H9 (cell line): Measurements from ENCODE around the gene DIP2C. TPM values are rescaled to one million over a fixed set of nuclear protein-coding genes. Genes with fewer than 3 reads are reported as not detected.

Experiments
- DNase-seq: peaks from one replicate; pipeline ENCODE4 v3.0.0-alpha.2; 2017
- H2AFZ ChIP-seq: one replicate; pipeline ENCODE4 v1.6.1; 2013; ENCODE audit warnings: mild to moderate bottlenecking, low read length, control low read depth, moderate library complexity
- H2AK5ac ChIP-seq: 2 replicates; pipeline ENCODE4 v1.6.1; 2013; ENCODE audit warnings: low read length, control low read depth, mixed read lengths; ENCODE audit not compliant: insufficient read length
- H2BK120ac ChIP-seq: one replicate; pipeline ENCODE4 v1.6.1; 2013; ENCODE audit warnings: low read depth, mild to moderate bottlenecking, low read length, control low read depth, inconsistent platforms; ENCODE audit not compliant: poor library complexity, severe bottlenecking
- H2BK12ac ChIP-seq: 2 replicates; pipeline ENCODE4 v1.6.1; 2013; ENCODE audit warnings: low read length, control low read depth, mixed read lengths, low read depth; ENCODE audit not compliant: insufficient read length
- H2BK15ac ChIP-seq: 2 replicates; pipeline ENCODE4 v1.6.1; 2013; ENCODE audit warnings: low read depth, low read length, control low read depth
- H2BK20ac ChIP-seq: one replicate; pipeline ENCODE4 v1.6.1; 2013; ENCODE audit warnings: low read depth, mild to moderate bottlenecking, low read length, control low read depth, inconsistent platforms; ENCODE audit not compliant: poor library complexity, severe bottlenecking
- H2BK5ac ChIP-seq: 2 replicates; pipeline ENCODE4 v1.6.1; 2013; ENCODE audit warnings: low read length, control low read depth, mixed read lengths; ENCODE audit not compliant: insufficient read length
- H3K14ac ChIP-seq: 2 replicates; pipeline ENCODE4 v1.6.1; 2013; ENCODE audit warnings: low read length, control low read depth; ENCODE audit not compliant: insufficient read depth
- H3K18ac ChIP-seq: 2 replicates; pipeline ENCODE4 v1.6.1; 2013; ENCODE audit warnings: low read depth, mild to moderate bottlenecking, mixed read lengths, low read length, control low read depth; ENCODE audit not compliant: insufficient read length
- H3K23ac ChIP-seq: 2 replicates; pipeline ENCODE4 v1.6.1; 2013; ENCODE audit warnings: low read length, control low read depth, mixed read lengths, low read depth; ENCODE audit not compliant: insufficient read length
- H3K23me2 ChIP-seq: 2 replicates; pipeline ENCODE4 v1.6.1; 2013; ENCODE audit warnings: low read depth, mild to moderate bottlenecking, mixed read lengths, low read length, control low read depth; ENCODE audit not compliant: insufficient read length, poor library complexity, severe bottlenecking
- H3K27ac ChIP-seq: 2 replicates; pipeline ENCODE4 v1.5.1; 2013; ENCODE audit warnings: low read length, control low read depth, mixed read lengths, low read depth; ENCODE audit not compliant: insufficient read length
- H3K27me3 ChIP-seq: 2 replicates; pipeline ENCODE4 v1.6.1; 2013; ENCODE audit warnings: low read length, control low read depth, inconsistent platforms; ENCODE audit not compliant: insufficient read depth
- H3K4ac ChIP-seq: 2 replicates; pipeline ENCODE4 v1.6.1; 2013; ENCODE audit warnings: low read depth, mild to moderate bottlenecking, control low read depth, inconsistent platforms, low read length, moderate library complexity
- H3K4me1 ChIP-seq: 2 replicates; pipeline ENCODE4 v1.6.1; 2013; ENCODE audit warnings: low read length, control low read depth, inconsistent platforms; ENCODE audit not compliant: insufficient read depth
- H3K4me2 ChIP-seq: 2 replicates; pipeline ENCODE4 v1.6.1; 2013; ENCODE audit warnings: low read length, control low read depth, mixed read lengths; ENCODE audit not compliant: insufficient read length, insufficient read depth
- H3K56ac ChIP-seq: 2 replicates; pipeline ENCODE4 v1.6.1; 2013; ENCODE audit warnings: low read depth, mild to moderate bottlenecking, mixed read lengths, low read length, control low read depth; ENCODE audit not compliant: insufficient read length
- H3K79me1 ChIP-seq: 2 replicates; pipeline ENCODE4 v1.6.1; 2013; ENCODE audit warnings: low read depth, mild to moderate bottlenecking, moderate library complexity, low read length, control low read depth, inconsistent platforms; ENCODE audit not compliant: insufficient read depth, poor library complexity, severe bottlenecking
- H3K79me2 ChIP-seq: 2 replicates; pipeline ENCODE4 v1.6.1; 2013; ENCODE audit warnings: low read length, control low read depth, inconsistent platforms; ENCODE audit not compliant: insufficient read depth
- H3K9ac ChIP-seq: 2 replicates; pipeline ENCODE4 v1.6.1; 2013; ENCODE audit warnings: low read length, control low read depth, mixed read lengths; ENCODE audit not compliant: insufficient read length; ENCODE audit errors: extremely low read depth
- H3K9me3 ChIP-seq: one replicate; pipeline ENCODE4 v1.6.1; 2013; ENCODE audit warnings: low read depth, low read length, inconsistent platforms; ENCODE audit not compliant: control insufficient read depth
- H3T11ph ChIP-seq: one replicate; pipeline ENCODE4 v1.6.1; 2013; ENCODE audit warnings: mild to moderate bottlenecking, low read length, control low read depth, inconsistent platforms
- H4K20me1 ChIP-seq: one replicate; pipeline ENCODE4 v1.6.1; 2013; ENCODE audit not compliant: control insufficient read depth, insufficient read length, insufficient read depth
- H4K5ac ChIP-seq: 2 replicates; pipeline ENCODE4 v1.6.1; 2013; ENCODE audit warnings: low read depth, mild to moderate bottlenecking, mixed read lengths, low read length, control low read depth; ENCODE audit not compliant: insufficient read length
- H4K8ac ChIP-seq: replicated peaks from 2 replicates; pipeline ENCODE4 v1.6.1; 2013; ENCODE audit warnings: low read length, control low read depth, mixed read lengths, low read depth; ENCODE audit not compliant: insufficient read length
- H4K91ac ChIP-seq: 2 replicates; pipeline ENCODE4 v1.6.1; 2013; ENCODE audit warnings: low read depth, mild to moderate bottlenecking, moderate library complexity, mixed read lengths, low read length, control low read depth; ENCODE audit not compliant: insufficient read length
- H3K27ac Mint-ChIP-seq, 3 experiments: 2 replicates in 2 of 3; 3 replicates in 1 of 3; pipeline ENCODE4 v1.8.0; 2020 to 2021; ENCODE audit warnings: mixed read lengths in 3 of 3, mild to moderate bottlenecking in 1 of 3, moderate library complexity in 1 of 3
- H3K27me3 Mint-ChIP-seq: 2 replicates; pipeline ENCODE4 v1.8.0; 2021; ENCODE audit warnings: low read depth, mild to moderate bottlenecking, moderate library complexity, mixed read lengths
- H3K36me3 Mint-ChIP-seq, 3 experiments: 2 replicates in 2 of 3; 3 replicates in 1 of 3; pipeline ENCODE4 v1.8.0; 2020 to 2021; ENCODE audit warnings: low read depth in 3 of 3, mixed read lengths in 3 of 3; ENCODE audit not compliant: insufficient read depth in 1 of 3
- H3K4me1 Mint-ChIP-seq, 2 experiments: 2 replicates each; pipeline ENCODE4 v1.8.0; 2020; ENCODE audit warnings: mixed read lengths in 2 of 2
- H3K4me3 Mint-ChIP-seq, 2 experiments: 2 replicates in 1 of 2; 3 replicates in 1 of 2; pipeline ENCODE4 v1.8.0; 2020 to 2021; ENCODE audit warnings: mild to moderate bottlenecking in 2 of 2, mixed read lengths in 2 of 2, moderate library complexity in 1 of 2
- H3K9me3 Mint-ChIP-seq, 2 experiments: 2 replicates in 1 of 2; 3 replicates in 1 of 2; pipeline ENCODE4 v1.8.0; 2020; ENCODE audit warnings: mild to moderate bottlenecking in 2 of 2, mixed read lengths in 2 of 2, moderate library complexity in 1 of 2
- CTCF ChIP-seq: fragments of 200-600 bp; sonication (generic); conservative IDR thresholded peaks from 3 replicates; pipeline ENCODE4 v1.8.0; 2021; ENCODE audit warnings: antibody characterized with exemption, mild to moderate bottlenecking
- WGBS: extraction: QIAGEN DNeasy Blood & Tissue Kit; methylation state at CpG from one replicate; pipeline ENCODE4 v1.1.7; 2013; ENCODE audit warnings: missing lambda C conversion rate, low lambda C conversion rate, mixed read lengths; ENCODE audit not compliant: insufficient read length; ENCODE audit errors: extremely low coverage; 5-methylcytosine and 5-hydroxymethylcytosine counted together
- total RNA-seq: library from RNA; stranded (reverse); gene quantifications from 2 replicates; pipeline ENCODE4 v1.2.1, GENCODE V29; 2021

Gene DIP2C
- total RNA-seq, 1 experiment from 2014 or later = 7.9 TPM

- DNase-seq = no peak
- Histone ChIP-seq H3K27me3 (no peaks in the 10 kb centered on the region), H3K4me1 (no peaks in the 10 kb centered on the region; the same call in 1 of the 2 replicates), H3K23ac (no peak overlapping the region), H3K79me1 (no peaks in the 10 kb centered on the region), H2BK15ac (no peak overlapping the region), H3K79me2 (no peaks in the 10 kb centered on the region), H2BK120ac (no peak overlapping the region), H3K18ac (no peak overlapping the region), H2AK5ac (no peak overlapping the region), H3K4me2 (no peak overlapping the region), H2AFZ (no peak overlapping the region), H3K23me2 (no peaks in the 10 kb centered on the region), H3K27ac (no peak overlapping the region), H3K9me3 (no peaks in the 10 kb centered on the region), H3K4ac (no peak overlapping the region), H2BK20ac (no peak overlapping the region), H3K14ac (no peak overlapping the region), H4K8ac (no peak overlapping the region), H4K91ac (no peak overlapping the region), H3T11ph (no peak overlapping the region), H2BK5ac (no peak overlapping the region), H4K5ac (no peak overlapping the region), H2BK12ac (no peak overlapping the region), H3K56ac (no peak overlapping the region), H4K20me1 (no peaks in the 10 kb centered on the region), H3K9ac (no peak overlapping the region)
- Mint-ChIP-seq H3K9me3 (no peaks in the 10 kb centered on the region; a peak in 1 of 5 replicates), H3K4me3 (no peak overlapping the region), H3K27ac (no peak overlapping the region), H3K36me3 (no peaks in the 10 kb centered on the region; a peak in 2 of 7 replicates), H3K27me3 (no peaks in the 10 kb centered on the region), H3K4me1 (peaks cover 7 to 13% of the 10 kb centered on the region in 2 experiments)
- no peak for TF ChIP-seq CTCF
- WGBS = no CpG with 5 or more reads among the region's 7 CpGs
Measured at GRCh38 chr10:451856-452255, 237.6 kb downstream of the DIP2C start.
